OCI-LY3 (cell line): ENCODE data around the gene SRPK1.

Experiments
- EZH2phosphoT487 ChIP-seq: fragments of 200-600 bp; shearing (Covaris generic); IDR thresholded peaks from 2 replicates; pipeline ENCODE4 v1.6.1; 2018; ENCODE audit warnings: antibody characterized with exemption, mixed run types, low read depth
- TF ChIP-seq, protein P1 (sequence below): fragments of 200-600, 300-600 bp; sonication (generic); IDR thresholded peaks from 2 replicates; pipeline ENCODE4 v1.5.1; 2014; ENCODE audit warnings: antibody characterized with exemption, low read length, low read depth

- TF ChIP-seq, protein P1, sequence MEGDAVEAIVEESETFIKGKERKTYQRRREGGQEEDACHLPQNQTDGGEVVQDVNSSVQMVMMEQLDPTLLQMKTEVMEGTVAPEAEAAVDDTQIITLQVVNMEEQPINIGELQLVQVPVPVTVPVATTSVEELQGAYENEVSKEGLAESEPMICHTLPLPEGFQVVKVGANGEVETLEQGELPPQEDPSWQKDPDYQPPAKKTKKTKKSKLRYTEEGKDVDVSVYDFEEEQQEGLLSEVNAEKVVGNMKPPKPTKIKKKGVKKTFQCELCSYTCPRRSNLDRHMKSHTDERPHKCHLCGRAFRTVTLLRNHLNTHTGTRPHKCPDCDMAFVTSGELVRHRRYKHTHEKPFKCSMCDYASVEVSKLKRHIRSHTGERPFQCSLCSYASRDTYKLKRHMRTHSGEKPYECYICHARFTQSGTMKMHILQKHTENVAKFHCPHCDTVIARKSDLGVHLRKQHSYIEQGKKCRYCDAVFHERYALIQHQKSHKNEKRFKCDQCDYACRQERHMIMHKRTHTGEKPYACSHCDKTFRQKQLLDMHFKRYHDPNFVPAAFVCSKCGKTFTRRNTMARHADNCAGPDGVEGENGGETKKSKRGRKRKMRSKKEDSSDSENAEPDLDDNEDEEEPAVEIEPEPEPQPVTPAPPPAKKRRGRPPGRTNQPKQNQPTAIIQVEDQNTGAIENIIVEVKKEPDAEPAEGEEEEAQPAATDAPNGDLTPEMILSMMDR, result no peak
- TF ChIP-seq EZH2phosphoT487, result no peak
These were observed 89.5 kb downstream of the SRPK1 start for GRCh38 chr6:35831257-35832007.
